ENCODE results near the gene HADHA.
A peak's percentile ranks its signal among the peaks of the same experiment; 100 is the strongest.

HADHA gene

GRCh38 chr2:26193578-26194231 is 50.7 kb downstream of the HADHA start:
- DNase-seq (ENCODE audit: low spot score): no peak

DNA sequence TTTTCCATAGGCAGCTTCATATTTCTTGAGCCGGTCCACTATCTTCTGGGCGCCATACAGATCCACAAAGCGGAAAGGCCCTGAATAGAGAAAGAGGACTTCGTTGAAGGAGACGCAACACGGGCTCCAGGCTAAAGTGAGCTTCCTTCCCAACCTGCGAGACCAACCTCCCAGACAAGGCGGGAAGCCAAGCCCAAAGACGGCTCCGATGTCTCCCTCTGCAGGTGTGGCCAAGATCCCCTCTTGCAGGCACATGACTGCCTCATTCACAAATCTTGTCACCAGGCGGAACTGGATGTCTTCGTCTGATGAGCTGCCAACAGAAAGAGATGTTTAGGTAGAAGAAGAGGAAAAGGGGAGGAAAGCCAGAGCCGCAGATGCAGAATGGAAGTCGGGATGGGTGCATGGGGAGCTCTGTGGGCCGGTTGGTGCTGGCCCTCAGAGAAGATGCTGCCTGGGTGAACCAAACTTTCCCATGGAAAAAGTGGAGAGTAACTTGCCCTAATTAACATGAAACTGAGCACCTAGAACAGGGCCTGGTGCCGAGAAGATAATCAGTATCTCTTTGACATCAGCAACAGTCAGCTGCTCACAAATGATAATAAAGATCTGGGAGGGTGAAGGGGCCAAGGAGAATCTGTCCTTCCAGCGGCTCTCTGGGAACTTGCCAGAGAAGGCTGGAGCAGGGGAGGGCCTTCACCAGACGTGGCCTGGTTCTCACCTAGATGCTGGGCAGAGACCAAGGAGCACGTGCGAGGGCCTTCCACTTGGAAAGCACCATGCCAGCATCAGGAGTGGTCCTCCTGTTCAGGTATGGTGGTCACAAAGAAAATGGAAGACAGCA is 52.9 kb downstream of the HADHA start:
- DNase-seq (ENCODE audit: low spot score): no peak

- DNase-seq (ENCODE audit: low spot score): no peak
These were observed 54.1 kb downstream of the HADHA start for GRCh38 chr2:26190369-26190768.

- no peak for DNase-seq (ENCODE audit: low spot score)
These were observed 54.7 kb downstream of the HADHA start for GRCh38 chr2:26189751-26190150.

- DNase-seq (ENCODE audit: low spot score): no peak
These were observed 55.3 kb downstream of the HADHA start for GRCh38 chr2:26189123-26189522.

GRCh38 chr2:26187537-26188104 is 56.8 kb downstream of the HADHA start:
- DNase-seq (ENCODE audit: low spot score): no peak

- DNase-seq (ENCODE audit: low spot score): no peak
These were observed 57.3 kb downstream of the HADHA start for GRCh38 chr2:26187114-26187513.

- no peak for DNase-seq (ENCODE audit: low spot score)
These were observed 58.3 kb downstream of the HADHA start for GRCh38 chr2:26185954-26186770.

- DNase-seq (ENCODE audit: low spot score): no peak
These were observed 59.0 kb downstream of the HADHA start for GRCh38 chr2:26185304-26185928.

GRCh38 chr2:26184555-26185303 is 59.7 kb downstream of the HADHA start:
- DNase-seq (ENCODE audit: low spot score): no peak

DNA sequence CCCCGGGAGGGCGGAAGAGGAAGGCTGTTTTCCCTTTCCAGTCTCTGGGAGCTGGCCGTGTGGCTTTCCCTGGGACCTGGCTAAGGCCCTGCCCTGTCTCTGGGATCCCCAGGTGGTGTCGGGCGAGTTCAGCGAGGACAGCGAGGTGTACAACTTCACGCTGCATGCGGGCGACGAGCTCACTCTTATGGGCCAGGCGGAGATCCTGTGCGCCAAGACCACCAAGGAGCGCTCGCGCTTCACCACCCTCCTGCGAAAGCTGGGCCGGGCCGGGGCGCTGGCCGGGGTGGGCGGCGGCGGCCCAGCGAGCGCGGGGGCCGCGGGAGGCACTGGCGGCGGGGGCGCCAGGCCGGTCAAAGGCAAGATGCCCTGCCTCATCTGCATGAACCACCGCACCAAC is 60.3 kb downstream of the HADHA start:
- DNase-seq (ENCODE audit: low spot score): no peak

DNA sequence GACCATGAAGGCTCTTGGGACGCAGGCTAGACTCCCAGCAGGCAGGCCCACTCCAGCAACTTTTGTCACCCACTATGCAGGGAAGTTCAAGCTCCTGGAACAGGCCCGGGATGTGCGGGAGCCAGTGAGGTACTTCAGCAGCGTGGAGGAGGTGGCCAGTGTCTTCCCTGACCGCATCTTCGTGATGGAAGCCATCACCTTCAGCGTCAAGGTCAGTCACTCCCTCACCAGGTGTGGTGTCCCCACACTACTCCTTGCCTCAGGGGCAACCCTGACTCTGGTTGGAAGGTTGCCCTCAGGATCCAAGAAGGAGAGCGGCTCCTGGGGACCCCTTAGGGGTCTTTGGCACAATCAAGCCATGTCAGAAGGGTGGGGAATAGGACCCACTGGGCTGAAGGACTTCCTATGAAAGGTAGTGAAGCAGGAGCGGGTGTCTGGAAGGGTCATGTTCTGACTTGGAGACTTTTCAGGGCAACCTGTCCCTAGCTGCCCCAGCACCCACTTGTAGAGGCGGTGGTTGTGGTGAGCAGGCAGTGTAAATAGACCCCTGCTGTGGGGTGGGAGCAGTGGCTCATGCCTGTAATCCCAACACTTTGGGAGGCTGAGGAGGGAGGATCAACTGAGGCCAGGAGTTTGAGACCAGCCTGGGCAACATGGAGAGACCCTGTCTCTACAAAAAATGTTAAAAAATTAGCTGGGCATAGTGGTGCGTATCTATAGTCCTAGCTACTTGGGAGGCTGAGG is 61.4 kb downstream of the HADHA start:
- no peak for DNase-seq (ENCODE audit: low spot score)

GRCh38 chr2:26182441-26182840 is 62.0 kb downstream of the HADHA start:
- DNase-seq (ENCODE audit: low spot score): no peak

DNA sequence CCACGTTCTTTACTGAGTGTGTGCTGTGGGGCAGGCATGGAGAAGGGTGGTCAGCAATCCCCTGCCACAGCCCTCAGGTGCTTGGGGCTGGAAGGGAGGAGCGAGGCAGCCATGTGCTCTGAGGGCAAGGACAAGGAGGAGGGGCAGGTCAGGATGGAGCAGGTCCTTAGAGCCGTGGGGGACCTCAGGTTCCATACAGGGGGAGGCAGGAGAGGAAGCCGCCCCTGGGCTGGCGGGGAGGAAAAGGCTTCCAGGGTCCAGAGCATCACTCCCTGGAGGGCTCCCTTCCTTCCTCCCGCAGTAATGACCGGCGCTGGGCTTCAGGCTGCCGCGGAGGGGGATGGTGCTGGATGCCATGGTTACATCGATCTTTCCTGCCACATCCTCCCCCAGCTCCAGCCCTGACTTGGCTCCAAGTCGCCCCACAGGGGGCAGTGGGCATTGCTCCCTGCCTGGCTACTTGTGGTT is 65.0 kb downstream of the HADHA start:
- no peak for DNase-seq (ENCODE audit: low spot score)

DNA sequence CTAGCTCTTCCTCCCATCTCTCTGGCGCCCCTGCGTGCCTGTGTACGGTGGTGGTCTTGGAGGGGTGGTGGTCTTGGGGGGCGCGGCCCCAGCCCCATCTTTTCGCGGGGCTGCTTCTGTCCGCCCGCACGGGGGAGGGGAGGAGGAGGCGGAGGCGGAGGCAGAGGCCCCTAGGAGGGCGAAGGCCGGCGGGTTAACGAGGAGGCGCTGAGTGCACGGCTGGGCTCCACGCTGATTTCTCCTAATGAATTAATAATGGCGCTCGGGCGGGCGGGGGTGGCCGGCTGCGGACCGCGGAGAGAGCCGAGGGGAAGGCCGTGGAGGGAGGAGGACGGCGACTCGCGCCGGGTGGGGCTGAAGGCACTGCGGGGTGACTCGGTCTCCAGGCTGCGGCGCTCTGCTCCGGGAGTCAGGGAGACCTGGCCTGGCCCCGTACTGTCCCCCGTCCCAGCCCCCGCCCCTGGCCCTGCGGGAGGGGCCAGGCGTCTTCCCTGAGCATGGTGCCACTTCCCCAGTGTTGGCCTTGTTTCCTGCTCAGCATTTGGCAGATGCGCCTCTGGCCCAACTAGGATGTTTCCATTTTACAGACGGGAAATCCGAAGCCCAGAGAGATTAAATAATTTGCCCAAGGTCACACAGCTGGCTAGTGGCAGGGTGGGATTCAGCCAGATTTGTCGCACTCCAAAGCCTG is 65.5 kb downstream of the HADHA start:
- peak; percentile 28 for DNase-seq (ENCODE audit: low spot score)

GRCh38 chr2:26178246-26178645 is 66.2 kb downstream of the HADHA start:
- DNase-seq (ENCODE audit: low spot score): no peak

GRCh38 chr2:26177122-26177521 is 67.3 kb downstream of the HADHA start:
- DNase-seq (ENCODE audit: low spot score): no peak

DNA sequence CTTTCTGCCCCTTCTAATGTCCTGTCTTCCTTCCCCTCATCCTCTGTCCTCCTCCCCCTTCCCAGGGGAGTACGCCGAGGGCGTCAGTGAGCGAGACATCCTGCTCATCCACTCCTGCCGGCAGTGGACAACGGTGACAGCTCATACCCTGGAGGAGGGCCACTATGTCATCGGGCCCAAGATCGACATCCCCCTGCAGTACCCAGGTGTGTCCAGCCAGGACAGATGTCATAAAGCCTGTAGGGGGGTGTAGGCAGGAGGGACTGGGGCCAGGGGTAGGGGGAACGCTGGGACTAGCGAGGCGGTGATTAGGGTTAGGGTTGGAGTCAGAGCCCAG is 68.2 kb downstream of the HADHA start:
- DNase-seq (ENCODE audit: low spot score): no peak

DNA sequence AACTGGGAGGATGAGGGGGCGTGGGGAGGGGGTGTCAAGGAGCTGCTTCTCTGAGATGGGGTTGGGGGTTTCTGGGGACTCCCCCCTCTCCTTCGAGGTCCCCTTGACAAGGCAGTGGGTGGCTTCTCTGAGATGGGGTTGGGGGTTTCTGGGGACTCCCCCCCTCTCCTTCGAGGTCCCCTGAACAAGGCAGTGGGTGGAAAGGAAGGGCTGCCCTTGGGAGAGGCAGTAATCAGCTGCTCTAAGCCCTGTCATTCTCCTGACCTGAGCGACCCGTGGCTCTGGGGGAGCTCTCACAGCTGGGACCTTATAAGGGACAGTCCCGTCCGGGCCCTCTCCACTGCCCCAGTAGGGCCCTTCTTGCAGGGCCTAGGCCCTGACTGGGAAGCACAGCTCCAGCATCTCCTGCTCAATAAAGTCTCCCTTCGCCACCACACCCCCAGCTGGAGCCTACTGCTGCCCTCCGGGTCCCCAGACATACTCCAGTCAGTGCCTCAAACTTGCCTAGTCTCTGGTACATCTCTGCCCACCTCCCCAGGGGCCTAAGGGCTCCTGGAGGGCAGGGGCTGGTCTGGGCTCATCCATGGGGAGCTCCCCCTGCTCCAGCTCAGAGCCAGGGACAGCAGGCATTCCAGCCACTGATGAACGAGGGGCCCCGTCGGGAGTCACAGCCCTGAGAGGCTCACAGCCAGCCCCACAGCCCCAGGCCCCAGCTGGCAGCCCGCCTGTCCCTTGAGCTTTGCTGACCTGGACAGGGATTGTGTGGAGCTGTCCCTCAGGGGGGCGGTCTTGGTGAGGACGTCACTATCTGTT is 68.8 kb downstream of the HADHA start:
- DNase-seq (ENCODE audit: low spot score): no peak
